NCI-H2029 treated with DMSO at 0.1 percent for 48 hours (cell line): ENCODE data around the gene CEP97.
"Not testable (repeated sequence)": the region's sequence is repeated elsewhere in the genome, so short reads cannot be mapped to it uniquely, and the experiment has no call there.

Experiments
- DNase-seq: peaks from one replicate; lab custom pipeline; 2025; lab: John Stamatoyannopoulos, UW

Gene CEP97

DNA sequence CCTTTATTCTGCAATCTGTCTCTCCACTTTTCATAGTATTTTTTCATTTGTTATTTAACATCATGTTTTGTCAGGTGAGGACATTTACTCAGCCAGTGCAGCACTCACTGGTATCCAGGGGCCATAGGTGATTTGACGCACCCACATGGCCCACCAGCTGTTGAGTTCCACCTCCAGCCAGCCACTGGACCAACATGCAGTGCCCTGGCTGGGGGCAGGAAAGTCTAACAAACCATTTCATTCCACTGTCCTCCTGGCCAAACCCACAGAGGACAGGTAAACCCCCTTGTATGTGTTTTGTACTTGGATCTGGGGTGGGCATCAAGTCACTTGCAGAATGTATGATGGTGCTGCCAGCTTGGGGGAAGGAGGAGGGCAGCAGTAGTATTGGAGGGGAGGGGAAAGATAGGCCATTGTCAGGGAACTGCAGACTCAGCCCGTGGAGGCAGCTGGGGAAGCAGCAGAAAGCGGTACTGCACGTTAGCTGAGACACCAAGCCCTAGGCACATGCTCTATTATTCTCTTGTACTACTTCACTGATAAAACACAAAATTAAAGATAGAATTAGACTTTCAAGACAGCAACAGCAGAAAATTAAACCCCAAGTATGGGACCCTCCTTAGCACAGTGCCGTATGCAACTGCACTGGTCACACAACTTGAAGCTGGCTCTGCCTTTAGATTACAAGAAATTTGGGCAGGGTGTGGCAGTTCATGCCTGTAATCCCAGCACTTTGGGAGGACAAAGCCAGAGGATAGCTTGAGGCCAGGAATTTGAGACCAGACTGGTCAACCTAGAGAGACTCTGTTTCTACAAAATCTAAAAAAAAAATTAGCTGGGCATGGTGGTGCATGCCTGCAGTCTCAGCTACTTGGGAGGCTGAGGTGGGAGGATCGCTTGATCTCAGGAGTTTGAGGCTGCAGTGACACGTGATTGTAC lies 22.4 kb upstream of the CEP97 start:
- DNase-seq: no peak

DNA sequence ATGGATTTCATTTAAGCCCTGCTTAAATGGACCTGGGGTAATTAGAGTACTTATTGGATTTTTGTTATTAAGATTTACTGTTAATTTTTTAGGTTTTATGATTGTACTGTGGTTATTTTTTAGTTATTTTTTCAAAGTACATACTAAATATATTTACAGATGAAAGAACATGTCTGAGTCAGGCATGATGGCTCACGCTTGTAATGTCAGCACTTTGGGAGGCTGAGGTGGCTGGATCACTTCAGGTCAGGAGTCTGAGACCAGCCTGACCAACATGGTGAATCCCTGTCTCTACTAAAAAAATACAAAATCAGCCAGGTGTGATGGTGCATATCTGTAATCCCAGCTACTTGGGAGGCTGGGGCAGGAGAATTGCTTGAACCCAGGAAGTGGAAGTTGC lies 21.7 kb upstream of the CEP97 start:
- DNase-seq: no peak

DNA sequence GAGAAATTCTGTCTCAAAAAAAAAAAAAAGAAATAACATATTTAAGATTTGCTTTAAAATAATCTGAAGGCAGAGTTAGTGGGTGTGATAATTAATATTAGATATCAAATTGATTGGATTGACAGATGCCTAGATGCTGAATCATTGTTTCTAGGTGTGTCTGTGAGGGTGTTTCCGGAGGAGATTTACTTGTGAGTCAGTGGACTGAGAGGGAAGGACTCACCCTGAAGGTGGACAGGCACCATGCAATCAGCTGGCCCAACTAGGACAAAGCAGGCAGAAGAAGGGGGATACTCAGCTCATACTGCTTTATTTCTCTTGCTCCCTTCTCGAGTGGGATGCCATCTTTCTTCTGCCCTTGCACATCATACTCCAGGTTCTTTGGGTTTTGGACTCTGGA lies 21.2 kb upstream of the CEP97 start:
- DNase-seq: no peak

GRCh38 chr3:101704639-101705038 lies 19.8 kb upstream of the CEP97 start:
- not testable (repeated sequence) for DNase-seq

DNA sequence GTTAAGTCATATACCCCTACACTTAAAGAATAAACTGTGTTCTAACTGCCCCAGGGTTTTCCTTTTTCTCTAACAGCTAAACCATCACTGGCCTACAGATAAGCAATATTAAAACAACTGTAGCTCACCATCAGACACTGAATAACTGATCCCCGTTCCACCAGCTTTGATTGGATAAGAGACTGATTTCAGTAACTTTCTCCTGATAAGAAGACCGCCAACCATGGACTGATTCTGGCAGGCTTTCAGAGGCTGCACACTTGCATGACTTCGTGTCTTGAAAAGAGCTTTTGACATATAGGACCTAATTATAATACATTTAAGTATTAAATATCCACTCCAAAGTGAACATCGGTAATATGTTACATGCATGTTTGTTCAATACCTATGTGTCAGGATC lies 15.3 kb upstream of the CEP97 start:
- DNase-seq: no peak

DNA sequence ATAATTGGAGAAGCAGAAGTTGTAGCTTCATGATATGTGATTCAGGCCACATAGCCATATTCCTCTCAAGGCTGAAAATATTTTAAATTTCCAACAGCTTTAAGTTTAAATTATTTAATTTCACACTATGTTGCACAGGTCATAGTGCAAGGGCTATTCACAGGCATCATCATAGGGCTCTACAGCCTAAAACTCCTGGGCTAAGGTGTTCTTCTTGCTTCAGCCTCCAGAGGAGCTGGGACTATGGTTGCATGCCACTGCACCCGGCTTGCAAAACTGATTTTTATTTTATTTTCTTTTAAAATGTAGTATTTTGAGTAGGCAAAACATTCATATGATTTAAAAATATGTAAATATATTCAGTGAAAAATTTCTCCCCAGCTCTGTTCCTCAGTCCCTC lies 6.0 kb upstream of the CEP97 start:
- no peak for DNase-seq

- no peak for DNase-seq
Observed at GRCh38 chr3:101719604-101720185, 4.7 kb upstream of the CEP97 start.

DNA sequence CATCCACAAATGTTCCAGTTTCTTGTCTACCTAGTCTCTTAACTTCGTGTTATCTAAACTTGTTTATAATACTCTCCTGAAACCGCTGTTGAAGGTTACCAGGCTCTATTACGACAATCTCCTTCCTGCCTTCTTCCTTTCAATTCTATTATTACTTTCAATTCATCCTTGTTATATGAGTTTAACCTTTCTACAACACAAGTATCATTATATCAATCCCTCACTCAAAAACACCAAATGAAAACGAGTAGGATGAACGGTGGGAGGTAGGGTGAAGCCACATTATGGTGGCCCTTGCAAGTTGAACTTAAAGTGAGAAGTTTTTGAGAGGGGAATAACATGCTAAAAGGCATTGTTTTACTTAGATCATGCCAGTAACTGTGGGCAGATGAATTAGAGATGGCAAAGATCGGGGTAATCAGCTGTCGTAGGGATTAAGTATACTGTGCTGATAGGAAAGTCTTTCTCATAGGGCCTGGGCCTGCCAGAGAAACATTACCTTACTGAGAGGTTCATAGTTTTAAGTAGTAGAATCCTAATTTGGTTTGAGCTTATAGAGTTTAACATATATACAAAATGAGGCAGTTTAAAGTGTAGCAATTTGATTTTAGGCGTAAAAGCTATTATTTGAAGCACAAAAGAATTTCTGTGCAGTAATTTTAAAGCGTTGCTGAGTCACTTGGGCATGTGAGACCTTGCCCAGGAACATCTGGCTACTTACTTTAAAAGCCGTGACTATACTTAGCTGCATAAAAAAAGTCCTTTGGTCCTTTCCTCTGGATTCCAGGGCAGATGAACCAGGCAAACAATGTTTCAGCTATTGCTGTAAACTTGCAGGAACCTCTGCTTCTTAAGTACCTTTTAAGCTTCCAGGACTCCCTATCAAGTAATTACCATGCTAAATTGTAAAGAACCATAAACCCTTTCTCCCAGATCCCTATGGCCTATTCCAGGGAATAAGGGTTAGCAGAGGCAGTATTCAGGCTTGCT lies 3.3 kb upstream of the CEP97 start:
- DNase-seq: no peak

DNA sequence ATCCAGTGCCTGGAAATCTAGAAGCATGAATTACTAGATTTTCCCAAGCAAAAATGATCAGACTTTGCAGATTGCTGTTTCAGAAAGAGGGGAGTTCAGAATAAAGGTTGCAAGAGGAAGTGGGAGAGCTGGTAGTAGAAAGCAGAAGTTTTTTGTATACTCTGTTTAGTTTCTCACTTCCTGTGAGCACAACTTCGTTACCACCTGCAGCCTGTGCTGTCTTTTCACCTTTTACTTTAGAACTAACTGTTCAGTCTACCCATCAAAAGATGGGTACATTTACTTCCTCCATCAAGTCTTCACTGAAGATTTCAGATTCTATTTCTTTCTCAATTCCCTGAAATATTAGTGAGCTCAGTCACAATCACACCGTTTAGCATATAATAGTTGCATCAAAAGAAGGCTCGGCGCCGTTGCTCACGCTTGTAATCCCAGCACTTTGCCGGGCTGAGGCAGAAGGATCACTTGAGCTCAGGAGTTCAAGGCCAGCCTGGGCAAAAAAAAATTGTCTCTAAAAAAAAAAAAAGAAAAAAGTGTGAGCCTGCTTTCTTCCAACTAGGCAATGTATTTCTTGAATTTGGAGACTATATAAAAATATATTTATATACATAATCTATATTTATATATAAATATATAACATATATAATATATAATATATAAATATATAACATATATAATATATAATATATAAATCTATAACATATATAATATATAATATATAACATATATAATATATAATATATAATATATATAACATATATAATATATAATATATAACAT lies 1.8 kb upstream of the CEP97 start:
- no peak for DNase-seq

DNA sequence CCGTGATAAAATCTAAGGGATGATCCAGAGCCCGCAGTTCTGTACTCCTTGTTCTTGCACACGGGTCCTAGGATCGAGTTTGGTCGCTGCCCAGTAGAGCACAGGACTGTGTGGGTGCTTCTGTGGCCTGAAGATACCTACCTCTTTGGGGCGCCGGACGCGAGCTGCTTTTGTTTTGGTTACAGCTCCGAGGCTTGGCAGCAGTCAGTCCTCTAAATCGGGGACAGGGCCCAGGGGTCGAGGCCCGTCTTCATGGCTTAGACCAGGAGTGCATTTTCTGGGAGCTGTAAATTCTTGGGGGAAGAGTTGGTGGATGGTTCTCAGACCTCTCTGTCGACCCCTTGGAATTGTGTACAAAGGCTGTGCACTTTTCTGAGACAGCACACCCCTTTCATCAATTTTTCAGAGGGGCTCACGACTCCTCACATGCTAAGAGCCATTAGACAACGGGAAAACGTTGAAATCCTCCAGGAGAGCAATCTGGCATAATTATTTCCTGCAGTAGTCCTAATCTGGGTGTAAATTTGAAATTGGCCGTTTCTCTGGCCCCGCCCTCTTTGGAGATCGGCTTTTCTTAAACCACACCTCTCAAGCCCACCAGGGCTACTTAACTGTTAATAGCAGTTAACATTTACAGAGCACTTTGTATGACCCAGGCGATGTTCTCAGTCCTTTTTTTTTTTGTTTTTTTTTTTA lies 928 bp downstream of the CEP97 start:
- no peak for DNase-seq

- DNase-seq: no peak
Observed at GRCh38 chr3:101725890-101726275, 1.5 kb downstream of the CEP97 start.

DNA sequence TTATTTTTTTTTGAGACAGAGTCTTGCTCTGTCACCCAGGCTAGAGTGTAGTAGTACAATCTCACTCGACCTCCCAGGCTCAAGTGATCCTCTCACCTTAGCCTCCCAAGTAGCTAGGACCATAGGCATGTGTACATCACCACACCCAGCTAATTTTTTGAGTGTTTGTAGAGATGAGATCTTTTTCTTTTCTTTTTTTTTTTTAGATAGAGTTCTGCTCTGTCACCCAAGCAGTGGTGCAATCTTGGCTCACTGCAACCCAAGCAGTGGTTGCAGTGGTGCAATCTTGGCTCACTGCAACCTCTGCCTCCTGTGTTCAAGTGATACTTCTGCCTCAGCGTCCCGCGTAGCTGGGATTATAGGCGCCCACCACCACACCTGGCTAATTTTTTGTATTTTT lies 5.2 kb downstream of the CEP97 start:
- no peak for DNase-seq

DNA sequence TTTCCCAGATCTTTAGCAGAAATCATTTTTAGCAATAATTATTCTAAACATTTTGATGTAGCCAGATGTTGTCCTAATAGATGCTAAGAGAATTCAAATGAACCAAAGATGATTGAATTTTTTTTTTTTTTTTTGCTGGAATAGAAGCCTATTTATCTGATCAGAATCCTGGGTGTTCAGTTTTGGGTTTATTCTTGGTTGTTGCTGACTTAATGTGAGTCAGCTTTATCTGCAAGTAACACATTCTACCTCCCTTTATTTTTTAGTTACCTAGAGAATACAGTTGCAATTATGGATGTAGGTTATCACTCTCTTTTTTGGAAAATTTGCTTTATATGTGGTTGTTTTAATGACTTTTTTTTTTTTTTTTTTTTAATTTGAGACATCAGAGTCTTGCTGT lies 6.4 kb downstream of the CEP97 start:
- no peak for DNase-seq

- DNase-seq: no peak
Observed at GRCh38 chr3:101732240-101732641, 7.8 kb downstream of the CEP97 start.

DNA sequence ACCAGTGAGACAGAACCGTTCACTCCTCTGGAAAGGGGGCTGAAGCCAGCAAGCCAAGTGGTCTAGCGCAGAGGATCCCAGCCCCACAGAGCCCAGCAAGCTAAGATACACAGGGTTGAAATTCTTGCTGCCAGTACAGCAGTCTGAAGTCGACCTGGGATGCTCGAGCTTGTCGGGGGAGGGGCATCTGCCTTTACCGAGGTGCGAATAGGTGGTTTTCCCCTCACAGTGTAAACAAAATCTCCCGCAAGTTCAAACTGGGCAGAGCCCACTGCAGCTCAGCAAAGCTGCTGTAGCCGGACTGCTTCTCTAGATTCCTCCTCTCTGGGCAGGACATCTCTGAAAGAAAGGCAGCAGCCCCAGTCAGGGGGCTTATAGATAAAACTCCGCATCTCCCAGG lies 11.4 kb downstream of the CEP97 start:
- DNase-seq: no peak

GRCh38 chr3:101741914-101742313 lies 17.5 kb downstream of the CEP97 start:
- not testable (repeated sequence) for DNase-seq

GRCh38 chr3:101744811-101745210 lies 20.4 kb downstream of the CEP97 start:
- DNase-seq: no peak

DNA sequence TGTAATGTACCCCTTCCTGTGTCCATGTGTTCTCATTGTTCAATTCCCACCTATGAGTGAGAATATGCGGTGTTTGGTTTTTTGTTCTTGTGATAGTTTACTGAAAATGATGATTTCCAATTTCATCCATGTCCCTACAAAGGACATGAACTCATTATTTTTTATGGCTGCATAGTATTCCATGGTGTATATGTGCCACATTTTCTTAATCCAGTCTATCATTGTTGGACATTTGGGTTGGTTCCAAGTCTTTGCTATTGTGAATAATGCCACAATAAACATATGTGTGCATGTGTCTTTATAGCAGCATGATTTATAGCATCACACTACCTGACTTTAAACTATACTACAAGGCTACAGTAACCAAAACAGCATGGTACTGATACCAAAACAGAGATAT lies 21.5 kb downstream of the CEP97 start:
- DNase-seq: not testable (repeated sequence)

GRCh38 chr3:101753386-101754113 lies 29.1 kb downstream of the CEP97 start:
- not testable (repeated sequence) for DNase-seq

DNA sequence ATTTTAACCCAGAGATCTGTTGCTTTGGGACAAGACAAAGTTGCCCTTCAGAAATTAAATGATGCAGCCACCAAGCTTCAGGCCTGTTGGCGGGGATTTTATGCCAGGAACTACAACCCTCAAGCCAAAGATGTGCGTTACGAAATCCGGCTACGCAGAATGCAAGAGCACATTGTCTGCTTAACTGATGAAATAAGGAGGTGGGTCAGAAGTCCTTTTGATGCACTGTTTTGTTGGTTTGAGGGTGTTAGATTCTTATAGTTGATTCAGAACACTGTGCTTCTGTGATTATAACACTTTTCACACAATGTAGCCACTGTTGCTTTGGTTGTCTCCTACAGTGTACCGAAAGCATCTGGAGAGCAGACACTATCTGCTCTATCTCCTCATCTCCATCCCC lies 33.8 kb downstream of the CEP97 start:
- DNase-seq: no peak
